PFSK-1 (cell line): ENCODE data around the gene GPC6.
A peak's percentile ranks its signal among the peaks of the same experiment; 100 is the strongest.

Experiments used
- FOXP2 ChIP-seq: optimal IDR thresholded peaks from 2 replicates; pipeline ENCODE3; 2011; ENCODE audit warnings: borderline replicate concordance, control low read depth, inconsistent platforms; ENCODE audit not compliant: insufficient read depth; ENCODE audit errors: extremely low read length, extremely low read depth
- POLR2AphosphoS5 ChIP-seq: IDR thresholded peaks from 2 replicates; pipeline ENCODE4 v1.6.1; 2012; ENCODE audit warnings: low read depth, mild to moderate bottlenecking, control low read depth, low read length, moderate library complexity
- REST ChIP-seq, 2 experiments: IDR thresholded peaks; 2 replicates each; pipeline versions ENCODE4 v1.6.1 to v1.8.0; 2011 to 2012; ENCODE audit warnings: low read depth in 2 of 2, low read length in 2 of 2, control low read depth in 1 of 2, inconsistent platforms in 1 of 2, mild to moderate bottlenecking in 1 of 2, moderate library complexity in 1 of 2; ENCODE audit not compliant: insufficient read depth in 1 of 2
- SIN3A ChIP-seq: IDR thresholded peaks from 2 replicates; pipeline ENCODE4 v1.6.1; 2012; ENCODE audit warnings: mild to moderate bottlenecking, low read length, moderate library complexity, borderline replicate concordance; ENCODE audit not compliant: insufficient read depth
- TAF1 ChIP-seq: IDR thresholded peaks from 2 replicates; pipeline ENCODE4 v1.6.1; 2012; ENCODE audit warnings: low read length, control low read depth, borderline replicate concordance; ENCODE audit not compliant: insufficient read depth

Gene GPC6

DNA sequence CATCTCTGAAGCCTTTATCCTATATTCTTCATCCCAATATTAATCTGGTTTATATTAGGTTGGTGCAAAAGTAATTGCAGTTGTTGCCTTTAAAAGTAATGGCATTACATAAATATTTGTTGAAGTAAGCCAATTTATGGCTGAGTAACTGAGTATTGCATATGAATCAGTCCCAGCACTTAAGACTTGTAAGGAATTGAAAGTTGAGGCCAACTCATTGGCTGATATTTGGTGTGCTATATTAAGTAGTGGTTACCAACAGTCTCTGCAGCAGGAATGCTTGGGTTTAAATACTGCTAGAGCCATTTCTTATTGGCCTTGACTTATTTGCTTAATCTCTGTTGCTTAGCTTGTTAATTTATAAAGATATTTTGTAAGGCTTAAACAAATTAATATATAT lies 460.7 kb downstream of the GPC6 start:
- TF ChIP-seq TAF1 (no peak), REST (IDR thresholded peaks at IDR 0.05; ENCODE audit: insufficient read depth in 1 of 2, low read depth in 2 of 2, low read length in 2 of 2) (no peak), SIN3A (no peak), POLR2AphosphoS5 (no peak), FOXP2 (no peak)

GRCh38 chr13:93689333-93689732 lies 462.7 kb downstream of the GPC6 start:
- TF ChIP-seq SIN3A (no peak), POLR2AphosphoS5 (no peak), REST (IDR thresholded peaks at IDR 0.05; ENCODE audit: insufficient read depth in 1 of 2, low read depth in 2 of 2, low read length in 2 of 2) (no peak), TAF1 (no peak), FOXP2 (no peak)

- TF ChIP-seq POLR2AphosphoS5, result no peak
- no peak for TF ChIP-seq SIN3A
- TF ChIP-seq FOXP2, result no peak
- TF ChIP-seq REST (IDR thresholded peaks at IDR 0.05; ENCODE audit: insufficient read depth in 1 of 2, low read depth in 2 of 2, low read length in 2 of 2), result peak; percentile 83 to 93
- no peak for TF ChIP-seq TAF1
Measured at GRCh38 chr13:93690139-93690538, 463.5 kb downstream of the GPC6 start.

DNA sequence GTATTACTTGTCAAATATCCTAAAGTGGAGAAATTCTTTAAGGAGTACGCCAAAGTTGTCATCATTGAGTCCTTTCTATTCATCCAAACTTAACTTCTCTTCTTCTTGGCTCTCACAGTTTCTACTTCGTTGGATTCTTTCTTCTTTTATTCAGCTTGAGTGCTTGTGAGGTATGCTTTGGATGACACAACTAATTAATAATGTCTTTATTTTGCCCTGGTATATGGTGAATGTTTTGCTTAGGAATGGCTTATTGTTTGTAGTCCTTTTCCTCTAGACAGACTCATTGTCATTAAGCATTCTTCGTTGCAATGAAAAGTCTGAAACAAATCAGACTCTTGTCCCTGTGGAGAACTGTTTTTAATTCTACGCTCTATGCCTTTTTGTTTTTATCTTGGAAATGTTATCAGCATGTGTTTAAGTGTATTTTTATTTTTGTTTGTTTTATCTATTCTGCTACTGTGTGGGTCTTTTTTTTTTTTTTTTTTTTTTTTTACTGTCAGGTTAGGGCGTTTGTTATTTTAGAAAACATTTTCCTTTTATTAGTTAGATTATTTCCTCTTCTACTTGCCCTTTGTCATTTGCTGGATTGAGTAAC lies 471.5 kb downstream of the GPC6 start:
- no peak for TF ChIP-seq SIN3A
- TF ChIP-seq FOXP2, result no peak
- TF ChIP-seq REST (IDR thresholded peaks at IDR 0.05; ENCODE audit: insufficient read depth in 1 of 2, low read depth in 2 of 2, low read length in 2 of 2), result no peak
- no peak for TF ChIP-seq POLR2AphosphoS5
- TF ChIP-seq TAF1, result no peak

GRCh38 chr13:93700115-93700514 lies 473.5 kb downstream of the GPC6 start:
- no peak for TF ChIP-seq FOXP2
- TF ChIP-seq REST (IDR thresholded peaks at IDR 0.05; ENCODE audit: insufficient read depth in 1 of 2, low read depth in 2 of 2, low read length in 2 of 2), result no peak
- no peak for TF ChIP-seq SIN3A
- no peak for TF ChIP-seq TAF1
- TF ChIP-seq POLR2AphosphoS5, result no peak
